Neuronal stem cell (in vitro differentiated cells): ENCODE results near the gene PPP1R12A.

ENCODE experiments used
- DNase-seq: peaks from one replicate; pipeline ENCODE4 v3.0.0-alpha.2; 2013; ENCODE audit warnings: low spot score
- H2AFZ ChIP-seq: one replicate; pipeline ENCODE4 v1.6.1; 2013; ENCODE audit warnings: mild to moderate bottlenecking, low read length, inconsistent platforms
- H2AK5ac ChIP-seq: 2 replicates; pipeline ENCODE4 v1.6.1; 2013; ENCODE audit warnings: low read depth, mild to moderate bottlenecking, inconsistent platforms, low read length, moderate library complexity, mixed read lengths
- H2BK120ac ChIP-seq: 2 replicates; pipeline ENCODE4 v1.6.1; 2013; ENCODE audit warnings: low read depth, mild to moderate bottlenecking, inconsistent platforms, low read length, moderate library complexity, mixed read lengths
- H2BK12ac ChIP-seq: one replicate; pipeline ENCODE4 v1.6.1; 2013; ENCODE audit warnings: low read length, inconsistent platforms
- H2BK15ac ChIP-seq: 2 replicates; pipeline ENCODE4 v1.6.1; 2013; ENCODE audit warnings: mild to moderate bottlenecking, low read length, inconsistent platforms, mixed read lengths
- H2BK5ac ChIP-seq: one replicate; pipeline ENCODE4 v1.6.1; 2013; ENCODE audit warnings: inconsistent platforms, mild to moderate bottlenecking, low read length, moderate library complexity
- H3K14ac ChIP-seq: one replicate; pipeline ENCODE4 v1.6.1; 2013; ENCODE audit warnings: low read length, inconsistent platforms
- H3K18ac ChIP-seq: 2 replicates; pipeline ENCODE4 v1.6.1; 2013; ENCODE audit warnings: low read length, inconsistent platforms
- H3K23ac ChIP-seq: 2 replicates; pipeline ENCODE4 v1.6.1; 2013; ENCODE audit warnings: low read depth, mild to moderate bottlenecking, mixed read lengths, low read length, inconsistent platforms; ENCODE audit not compliant: poor library complexity
- H3K27ac ChIP-seq: replicated peaks from 3 replicates; pipeline ENCODE4 v1.5.1; 2013; ENCODE audit warnings: low read length, inconsistent platforms
- H3K27me3 ChIP-seq, 3 experiments: 2 replicates each; pipeline ENCODE4 v1.6.1; 2013; ENCODE audit warnings: low read length in 3 of 3, mild to moderate bottlenecking in 2 of 3, inconsistent platforms in 1 of 3, low read depth in 1 of 3, mixed read lengths in 1 of 3, moderate library complexity in 1 of 3; ENCODE audit not compliant: control insufficient read depth in 3 of 3, insufficient read depth in 3 of 3
- H3K36me3 ChIP-seq, 2 donors: replicated peaks in 1 of 2; 2 replicates each; pipeline ENCODE4 v1.6.1; 2013; ENCODE audit warnings: low read length in 2 of 2; ENCODE audit not compliant: control insufficient read depth in 2 of 2, insufficient read depth in 2 of 2
- H3K4ac ChIP-seq: 2 replicates; pipeline ENCODE4 v1.6.1; 2013; ENCODE audit warnings: inconsistent platforms, mild to moderate bottlenecking, low read length, moderate library complexity
- H3K4me1 ChIP-seq, 2 donors: 1 replicate in 1 of 2; 2 replicates in 1 of 2; pipeline ENCODE4 v1.6.1; 2013; ENCODE audit warnings: low read length in 2 of 2, low read depth in 1 of 2; ENCODE audit not compliant: control insufficient read depth in 2 of 2, insufficient read depth in 1 of 2
- H3K4me2 ChIP-seq: one replicate; pipeline ENCODE4 v1.6.1; 2013; ENCODE audit warnings: mild to moderate bottlenecking, low read length, inconsistent platforms; ENCODE audit not compliant: insufficient read depth, poor library complexity, severe bottlenecking
- H3K4me3 ChIP-seq, 2 donors: 2 replicates each; pipeline ENCODE4 v1.5.1; 2013; ENCODE audit warnings: low read length in 2 of 2, mild to moderate bottlenecking in 2 of 2, inconsistent platforms in 1 of 2, moderate library complexity in 1 of 2
- H3K79me1 ChIP-seq: one replicate; pipeline ENCODE4 v1.6.1; 2013; ENCODE audit warnings: low read depth, mild to moderate bottlenecking, inconsistent platforms, low read length, moderate library complexity
- H3K9ac ChIP-seq: one replicate; pipeline ENCODE4 v1.6.1; 2013; ENCODE audit warnings: mild to moderate bottlenecking, low read depth, low read length, inconsistent platforms; ENCODE audit not compliant: poor library complexity
- H3K9me3 ChIP-seq, 2 donors: replicated peaks in 1 of 2; 2 replicates each; pipeline versions ENCODE3 to v1.6.1; 2013; ENCODE audit warnings: low read length in 2 of 2, mild to moderate bottlenecking in 2 of 2, inconsistent platforms in 1 of 2, low read depth in 1 of 2, mixed read lengths in 1 of 2, moderate library complexity in 1 of 2; ENCODE audit not compliant: control insufficient read depth in 2 of 2, insufficient read depth in 1 of 2
- H4K8ac ChIP-seq: one replicate; pipeline ENCODE4 v1.6.1; 2013; ENCODE audit warnings: low read depth, mild to moderate bottlenecking, inconsistent platforms, low read length, moderate library complexity
- H4K91ac ChIP-seq: one replicate; pipeline ENCODE4 v1.6.1; 2013; ENCODE audit warnings: low read length, low read depth, mild to moderate bottlenecking, inconsistent platforms; ENCODE audit not compliant: poor library complexity
- WGBS, 2 donors: extraction: QIAGEN DNeasy Blood & Tissue Kit; methylation state at CpG; one replicate each; pipeline ENCODE4 v1.1.7; 2013; ENCODE audit warnings: missing lambda C conversion rate in 2 of 2, mixed read lengths in 1 of 2; ENCODE audit not compliant: insufficient read length in 2 of 2, insufficient replicate concordance in 1 of 2; ENCODE audit errors: extremely low coverage in 2 of 2; 5-methylcytosine and 5-hydroxymethylcytosine counted together

The PPP1R12A gene

GRCh38 chr12:79927772-79928474 lies 7.0 kb downstream of the PPP1R12A start:
- no peak overlapping the region for H3K27ac ChIP-seq
- DNase-seq, result no peak
- WGBS, 2 donors, result no CpG with 5 or more reads among the region's 1 CpG

DNA sequence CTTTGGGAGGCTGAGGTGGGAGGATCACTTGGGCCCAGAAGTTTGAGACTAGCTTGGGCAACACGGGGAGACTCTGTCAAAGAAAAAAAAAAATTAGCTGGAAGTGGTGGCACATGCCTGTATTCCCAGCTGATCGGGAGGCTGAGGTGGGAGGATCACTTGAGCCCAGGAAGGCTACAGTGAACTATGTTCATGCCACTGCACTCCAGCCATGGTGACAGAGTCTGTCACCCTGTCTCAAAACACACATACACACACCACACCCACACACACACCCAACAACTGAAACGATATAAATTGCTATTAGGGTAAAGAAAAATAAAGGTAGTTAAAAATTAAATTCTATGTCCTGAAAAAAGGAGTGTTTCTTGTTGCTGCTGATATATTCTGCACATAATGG lies 7.9 kb downstream of the PPP1R12A start:
- Histone ChIP-seq H2AFZ (no peak overlapping the region), H3K9me3 (no peaks in the 10 kb centered on the region), H3K27me3 (no peaks in the 10 kb centered on the region), H3K4me2 (no peak overlapping the region), H3K14ac (no peak overlapping the region), H4K91ac (no peak overlapping the region), H2BK5ac (no peak overlapping the region), H2BK15ac (no peak overlapping the region), H3K23ac (no peak overlapping the region), H3K4ac (no peak overlapping the region), H2AK5ac (no peak overlapping the region), H3K18ac (no peak overlapping the region), H3K9ac (no peak overlapping the region), H2BK120ac (no peak overlapping the region), H2BK12ac (no peak overlapping the region), H3K36me3 (peaks cover 0 to 15% of the 10 kb centered on the region in 2 donors), H3K27ac (no peak overlapping the region), H4K8ac (no peak overlapping the region), H3K4me1 (peaks cover 5 to 10% of the 10 kb centered on the region in 2 donors), H3K79me1 (peaks cover 5% of the 10 kb centered on the region), H3K4me3 (no peak overlapping the region)
- no CpG with 5 or more reads among the region's 3 CpGs for WGBS, 2 donors
- DNase-seq, result no peak

More at GRCh38 chr12:79927772-79928474, 7.0 kb downstream of the PPP1R12A start:
- Histone ChIP-seq H3K18ac (no peak overlapping the region), H3K27me3 (no peaks in the 10 kb centered on the region), H3K4ac (no peak overlapping the region), H4K91ac (no peak overlapping the region), H3K4me1 (peaks cover 5 to 15% of the 10 kb centered on the region in 2 donors), H2BK12ac (no peak overlapping the region), H2BK15ac (no peak overlapping the region), H2BK120ac (no peak overlapping the region), H2AK5ac (no peak overlapping the region), H3K9ac (no peak overlapping the region), H3K14ac (no peak overlapping the region), H3K23ac (no peak overlapping the region), H3K79me1 (peaks cover 5% of the 10 kb centered on the region), H4K8ac (no peak overlapping the region), H3K4me3 (no peak overlapping the region), H3K9me3 (no peaks in the 10 kb centered on the region), H2AFZ (no peak overlapping the region), H3K4me2 (no peak overlapping the region), H3K36me3 (peaks cover 0 to 15% of the 10 kb centered on the region in 2 donors), H2BK5ac (no peak overlapping the region)

- H3K27ac ChIP-seq, result no peak overlapping the region
- H3K23ac ChIP-seq, result no peak overlapping the region
- peaks cover 5% of the 10 kb centered on the region for H3K79me1 ChIP-seq
- no peak overlapping the region for H2AFZ ChIP-seq
- no peak for DNase-seq
- no peak overlapping the region for H2AK5ac ChIP-seq
- H3K9me3 ChIP-seq, result peaks cover 0 to 1% of the 10 kb centered on the region in 2 donors
- H3K27me3 ChIP-seq, result no peaks in the 10 kb centered on the region
- no peak overlapping the region for H3K9ac ChIP-seq
- no peak overlapping the region for H2BK12ac ChIP-seq
- H4K8ac ChIP-seq, result no peak overlapping the region
- H2BK5ac ChIP-seq, result no peak overlapping the region
- H3K18ac ChIP-seq, result no peak overlapping the region
- H3K4me2 ChIP-seq, result no peak overlapping the region
- H2BK15ac ChIP-seq, result no peak overlapping the region
- peaks cover 5 to 8% of the 10 kb centered on the region in 2 donors for H3K4me1 ChIP-seq
- H3K4me3 ChIP-seq, result no peak overlapping the region
- H3K14ac ChIP-seq, result no peak overlapping the region
- no CpG with 5 or more reads among the region's 1 CpG for WGBS, 2 donors
- H3K4ac ChIP-seq, result no peak overlapping the region
- H2BK120ac ChIP-seq, result no peak overlapping the region
- no peak overlapping the region for H4K91ac ChIP-seq
- H3K36me3 ChIP-seq, result peaks cover 0 to 17% of the 10 kb centered on the region in 2 donors
Observed at GRCh38 chr12:79925492-79925891, 9.4 kb downstream of the PPP1R12A start.

- H4K8ac ChIP-seq, result no peak overlapping the region
Observed at GRCh38 chr12:79921786-79922185, 13.1 kb downstream of the PPP1R12A start.

More at GRCh38 chr12:79921786-79922185, 13.1 kb downstream of the PPP1R12A start:
- no peak overlapping the region for H3K23ac ChIP-seq
- no peak overlapping the region for H4K91ac ChIP-seq
- no peak overlapping the region for H3K4me3 ChIP-seq
- H2BK120ac ChIP-seq, result no peak overlapping the region
- DNase-seq, result no peak
- H3K4ac ChIP-seq, result no peak overlapping the region
- H3K14ac ChIP-seq, result no peak overlapping the region
- no peak overlapping the region for H3K27ac ChIP-seq
- no peaks in the 10 kb centered on the region for H3K27me3 ChIP-seq
- no peak overlapping the region for H3K18ac ChIP-seq
- no peak overlapping the region for H2BK5ac ChIP-seq
- peaks cover 2% of the 10 kb centered on the region for H3K79me1 ChIP-seq
- H2BK15ac ChIP-seq, result no peak overlapping the region
- H3K4me2 ChIP-seq, result no peak overlapping the region
- no peak overlapping the region for H2BK12ac ChIP-seq
- peaks cover 1 to 6% of the 10 kb centered on the region in 2 donors for H3K4me1 ChIP-seq
- H3K9ac ChIP-seq, result no peak overlapping the region
- H3K9me3 ChIP-seq, result peaks cover 0 to 7% of the 10 kb centered on the region in 2 donors
- peaks cover 0 to 5% of the 10 kb centered on the region in 2 donors for H3K36me3 ChIP-seq
- WGBS, 2 donors, result no CpG with 5 or more reads among the region's 1 CpG
- H2AFZ ChIP-seq, result no peak overlapping the region
- no peak overlapping the region for H2AK5ac ChIP-seq
